Hepatocyte (in vitro differentiated cells): ENCODE data around the gene FRMD4B. TPM values are rescaled to one million over a fixed set of nuclear protein-coding genes. Genes with fewer than 3 reads are reported as not detected.

Experiments used
- DNase-seq: peaks from one replicate; pipeline ENCODE4 v3.0.0-alpha.2; 2016; ENCODE audit warnings: low spot score
- H2AFZ ChIP-seq: fragments of 200-600 bp; sonication (generic); 2 replicates; pipeline ENCODE4 v1.6.0; 2016; ENCODE audit warnings: antibody characterized with exemption, mild to moderate bottlenecking
- H3K27ac ChIP-seq: fragments of 200-600 bp; sonication (generic); 2 replicates; pipeline ENCODE4 v1.5.1; 2016; ENCODE audit warnings: mild to moderate bottlenecking
- H3K27me3 ChIP-seq: fragments of 200-600 bp; sonication (generic); 2 replicates; pipeline ENCODE4 v1.6.1; 2016
- H3K36me3 ChIP-seq: fragments of 200-600 bp; sonication (generic); replicated peaks from 2 replicates; pipeline ENCODE4 v1.5.1; 2016; ENCODE audit warnings: low read depth; ENCODE audit not compliant: insufficient read depth
- H3K4me1 ChIP-seq: fragments of 200-600 bp; sonication (generic); 2 replicates; pipeline ENCODE4 v1.5.1; 2016; ENCODE audit warnings: mild to moderate bottlenecking, moderate library complexity; ENCODE audit not compliant: insufficient read depth
- H3K4me2 ChIP-seq: fragments of 200-600 bp; sonication (generic); 2 replicates; pipeline ENCODE4 v1.6.0; 2016
- H3K4me3 ChIP-seq: fragments of 200-600 bp; sonication (generic); 2 replicates; pipeline ENCODE4 v1.5.1; 2016; ENCODE audit warnings: mild to moderate bottlenecking
- H3K79me2 ChIP-seq: fragments of 200-600 bp; sonication (generic); 2 replicates; pipeline ENCODE4 v1.6.0; 2017; ENCODE audit warnings: mild to moderate bottlenecking
- H3K9me2 ChIP-seq: fragments of 200-600 bp; sonication (generic); replicated peaks from 2 replicates; pipeline ENCODE4 v1.6.0; 2017; ENCODE audit warnings: mild to moderate bottlenecking; ENCODE audit not compliant: insufficient read depth
- H3K9me3 ChIP-seq: fragments of 200-600 bp; sonication (generic); 2 replicates; pipeline ENCODE4 v1.5.1; 2016; ENCODE audit warnings: low read depth, mild to moderate bottlenecking
- H4K20me1 ChIP-seq: fragments of 200-600 bp; sonication (generic); 2 replicates; pipeline ENCODE4 v1.6.0; 2016; ENCODE audit warnings: mild to moderate bottlenecking; ENCODE audit not compliant: insufficient read depth, poor library complexity, severe bottlenecking
- EZH2 ChIP-seq: fragments of 200-600 bp; sonication (generic); IDR thresholded peaks from 2 replicates; pipeline ENCODE4 v1.6.1; 2016; ENCODE audit warnings: antibody characterized with exemption, mild to moderate bottlenecking, borderline replicate concordance
- EZH2phosphoT487 ChIP-seq: fragments of 200-600 bp; sonication (generic); IDR thresholded peaks from one replicate; pipeline ENCODE4 v1.6.1; 2018; ENCODE audit warnings: antibody characterized with exemption, mild to moderate bottlenecking, low read depth, moderate library complexity; ENCODE audit not compliant: unreplicated experiment, severe bottlenecking
- WGBS: methylation state at CpG from one replicate; pipeline ENCODE4 v1.1.6; 2016; ENCODE audit warnings: low lambda C conversion rate; ENCODE audit errors: missing lambda C conversion rate; 5-methylcytosine and 5-hydroxymethylcytosine counted together
- polyA plus RNA-seq: library from polyadenylated mRNA; unstranded; fragments of >200 nt; fragmentation: Nextera tagmentation; extraction: Ambion mirVana; gene quantifications from 2 replicates; pipeline ENCODE4 v1.2.1, GENCODE V29; 2016
- total RNA-seq: library from RNA; depleted of rRNA; stranded (reverse); fragments of >200 nt; gene quantifications from 2 replicates; pipeline ENCODE4 v1.2.3, GENCODE V29; 2014
- TF ChIP-seq, protein P1 (sequence below): fragments of 200-600 bp; sonication (generic); IDR thresholded peaks from 2 replicates; pipeline ENCODE4 v1.5.1; 2016; ENCODE audit warnings: antibody characterized with exemption, mild to moderate bottlenecking; ENCODE audit not compliant: poor library complexity

Gene FRMD4B
- total and polyA plus RNA-seq, 2 experiments from 2014 or later, result 10.8 to 28.1 TPM

DNA sequence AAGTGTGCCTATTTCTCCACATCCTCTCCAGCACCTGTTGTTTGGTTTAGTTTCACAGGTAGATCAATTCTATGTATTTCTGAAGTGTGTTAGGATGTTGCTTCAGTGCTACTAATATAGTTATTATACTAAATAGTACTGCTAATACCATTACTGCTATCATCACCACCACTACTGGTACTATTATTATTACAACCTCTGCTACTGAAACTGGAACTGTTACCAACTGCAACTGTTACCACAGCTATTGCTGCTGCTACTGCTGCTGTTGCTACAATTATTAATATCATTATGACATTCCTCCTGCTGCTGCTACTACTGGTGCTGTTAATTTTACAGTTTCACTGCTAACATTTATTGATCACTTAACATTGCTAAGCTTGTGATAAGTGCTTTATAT lies 255.2 kb downstream of the FRMD4B start:
- Histone ChIP-seq H3K4me1 (no peaks in the 10 kb centered on the region), H2AFZ (no peak overlapping the region), H3K36me3 (no peaks in the 10 kb centered on the region), H3K27me3 (no peaks in the 10 kb centered on the region), H3K4me3 (no peak overlapping the region), H3K4me2 (no peak overlapping the region), H3K9me2 (no peaks in the 10 kb centered on the region), H3K79me2 (no peaks in the 10 kb centered on the region), H3K9me3 (no peaks in the 10 kb centered on the region), H4K20me1 (no peaks in the 10 kb centered on the region), H3K27ac (no peak overlapping the region)
- DNase-seq, result no peak
- no peak for TF ChIP-seq EZH2
- no peak for TF ChIP-seq EZH2phosphoT487
- TF ChIP-seq, protein P1, sequence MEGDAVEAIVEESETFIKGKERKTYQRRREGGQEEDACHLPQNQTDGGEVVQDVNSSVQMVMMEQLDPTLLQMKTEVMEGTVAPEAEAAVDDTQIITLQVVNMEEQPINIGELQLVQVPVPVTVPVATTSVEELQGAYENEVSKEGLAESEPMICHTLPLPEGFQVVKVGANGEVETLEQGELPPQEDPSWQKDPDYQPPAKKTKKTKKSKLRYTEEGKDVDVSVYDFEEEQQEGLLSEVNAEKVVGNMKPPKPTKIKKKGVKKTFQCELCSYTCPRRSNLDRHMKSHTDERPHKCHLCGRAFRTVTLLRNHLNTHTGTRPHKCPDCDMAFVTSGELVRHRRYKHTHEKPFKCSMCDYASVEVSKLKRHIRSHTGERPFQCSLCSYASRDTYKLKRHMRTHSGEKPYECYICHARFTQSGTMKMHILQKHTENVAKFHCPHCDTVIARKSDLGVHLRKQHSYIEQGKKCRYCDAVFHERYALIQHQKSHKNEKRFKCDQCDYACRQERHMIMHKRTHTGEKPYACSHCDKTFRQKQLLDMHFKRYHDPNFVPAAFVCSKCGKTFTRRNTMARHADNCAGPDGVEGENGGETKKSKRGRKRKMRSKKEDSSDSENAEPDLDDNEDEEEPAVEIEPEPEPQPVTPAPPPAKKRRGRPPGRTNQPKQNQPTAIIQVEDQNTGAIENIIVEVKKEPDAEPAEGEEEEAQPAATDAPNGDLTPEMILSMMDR, result no peak

DNA sequence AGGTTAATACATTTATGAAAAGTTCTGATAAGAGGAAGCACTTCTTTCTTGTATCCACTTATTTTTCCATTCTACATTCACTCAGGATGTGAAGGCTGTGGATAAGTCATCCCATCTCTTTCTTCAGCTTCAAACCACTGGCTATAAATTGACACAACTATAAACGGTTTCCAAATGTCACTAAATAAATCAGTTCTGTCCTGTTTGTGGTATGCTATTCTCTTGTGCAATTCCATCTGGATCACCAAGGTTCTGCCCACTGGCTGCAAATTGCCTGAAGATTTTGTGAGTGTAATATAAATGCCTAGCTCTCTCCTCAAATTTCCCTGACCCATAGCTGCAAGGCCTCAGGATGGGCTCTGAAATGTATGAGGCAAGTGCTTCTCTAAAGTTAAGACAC lies 256.4 kb downstream of the FRMD4B start:
- no peak for TF ChIP-seq EZH2
- TF ChIP-seq, protein P1, result no peak
- no peak for TF ChIP-seq EZH2phosphoT487
- 36% methylated on average over 1 of the region's 1 CpG for WGBS

DNA sequence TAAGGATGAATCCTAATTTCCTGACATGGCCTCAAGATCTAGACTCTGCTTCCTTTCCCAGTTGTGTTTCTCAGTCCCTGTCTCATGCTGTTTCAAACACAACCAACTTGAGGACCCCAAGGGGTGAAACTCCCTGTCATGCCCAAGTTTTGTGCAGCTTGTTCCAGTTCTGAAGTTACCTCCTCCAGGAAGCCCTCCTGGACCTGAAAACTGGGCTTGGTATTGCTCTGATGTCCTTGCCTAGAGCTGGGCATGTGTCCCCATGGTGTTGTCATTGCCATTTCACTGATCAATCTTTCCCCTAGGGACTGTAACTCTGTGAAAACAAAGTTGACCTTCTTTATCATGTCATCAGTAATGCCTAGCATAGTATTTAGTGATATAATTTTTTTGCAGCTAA lies 257.4 kb downstream of the FRMD4B start:
- Histone ChIP-seq H3K27ac (no peak overlapping the region), H3K9me2 (no peaks in the 10 kb centered on the region), H3K4me1 (no peaks in the 10 kb centered on the region), H2AFZ (no peak overlapping the region), H3K4me2 (no peak overlapping the region), H3K4me3 (no peak overlapping the region), H3K27me3 (no peaks in the 10 kb centered on the region), H3K9me3 (no peaks in the 10 kb centered on the region), H4K20me1 (no peaks in the 10 kb centered on the region), H3K36me3 (no peaks in the 10 kb centered on the region), H3K79me2 (no peaks in the 10 kb centered on the region)
- no peak for DNase-seq
- TF ChIP-seq, protein P1, result no peak
- no peak for TF ChIP-seq EZH2phosphoT487
- TF ChIP-seq EZH2, result no peak

More for the DNA sequence above, 256.4 kb downstream of the FRMD4B start:
- H2AFZ ChIP-seq, result no peak overlapping the region
- no peaks in the 10 kb centered on the region for H4K20me1 ChIP-seq
- H3K79me2 ChIP-seq, result no peaks in the 10 kb centered on the region
- H3K27me3 ChIP-seq, result no peaks in the 10 kb centered on the region
- H3K9me2 ChIP-seq, result no peaks in the 10 kb centered on the region
- H3K9me3 ChIP-seq, result no peaks in the 10 kb centered on the region
- H3K36me3 ChIP-seq, result no peaks in the 10 kb centered on the region
- H3K27ac ChIP-seq, result no peak overlapping the region
- H3K4me3 ChIP-seq, result no peak overlapping the region
- H3K4me1 ChIP-seq, result no peaks in the 10 kb centered on the region
- DNase-seq, result no peak
- H3K4me2 ChIP-seq, result no peak overlapping the region

DNA sequence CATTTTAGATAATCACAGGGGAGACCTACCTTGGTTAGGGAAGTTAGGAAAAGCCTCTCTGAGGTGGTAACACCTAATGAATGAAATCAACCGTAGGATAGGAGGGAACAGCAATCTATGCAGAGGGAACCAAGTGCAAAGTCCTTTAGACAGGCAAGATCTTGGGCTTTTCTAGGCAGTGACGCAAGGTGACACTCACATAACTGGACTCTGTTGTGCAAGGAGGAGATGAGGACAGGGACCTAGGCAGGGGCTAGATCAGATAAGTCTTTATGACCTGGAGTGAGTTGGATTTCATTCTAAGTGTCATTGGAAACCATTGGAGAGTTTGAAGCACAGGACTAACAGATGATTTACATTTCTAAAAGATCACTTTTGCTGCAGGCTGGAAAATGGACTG lies 258.9 kb downstream of the FRMD4B start:
- H3K27ac ChIP-seq, result no peak overlapping the region
- no peak overlapping the region for H3K4me2 ChIP-seq
- WGBS, result 77% methylated on average over 2 of the region's 2 CpGs
- TF ChIP-seq EZH2, result no peak
- TF ChIP-seq EZH2phosphoT487, result no peak
- TF ChIP-seq, protein P1, result no peak
- no peaks in the 10 kb centered on the region for H3K4me1 ChIP-seq
- H3K4me3 ChIP-seq, result no peak overlapping the region
- DNase-seq, result peak; percentile 31
- H3K36me3 ChIP-seq, result no peaks in the 10 kb centered on the region
- H3K27me3 ChIP-seq, result no peaks in the 10 kb centered on the region
- H3K79me2 ChIP-seq, result no peaks in the 10 kb centered on the region
- H3K9me3 ChIP-seq, result no peaks in the 10 kb centered on the region
- no peak overlapping the region for H2AFZ ChIP-seq
- H4K20me1 ChIP-seq, result no peaks in the 10 kb centered on the region
- no peaks in the 10 kb centered on the region for H3K9me2 ChIP-seq
